H4 (cell line): ENCODE measurements around the gene OR52R1. TPM values are rescaled to one million over a fixed set of nuclear protein-coding genes. Genes with fewer than 3 reads are reported as not detected.

Experiments used
- total RNA-seq: library from RNA; depleted of rRNA; stranded (reverse); fragments of >200 nt; shearing (Covaris generic); gene quantifications from 2 replicates; pipeline ENCODE4 v1.2.3, GENCODE V29; 2014; rRNA removed

Gene OR52R1
- total RNA-seq, 1 experiment from 2014 or later = not detected

Other genes starting within 250 kb of the OR52R1 start
- gene OR52I2, start 222.6 kb downstream of the OR52R1 start, total RNA-seq = not detected in 2 replicates
- gene OR52I1, start 210.3 kb downstream of the OR52R1 start, total RNA-seq = not detected in 2 replicates
- gene TRIM68, start 196.1 kb downstream of the OR52R1 start, total RNA-seq = 16.6 and 25.6 TPM in 2 replicates
- gene OR51D1, start 166.9 kb downstream of the OR52R1 start, total RNA-seq = not detected in 2 replicates
- gene OR51E1, start 160.4 kb downstream of the OR52R1 start, total RNA-seq = not detected in 2 replicates
- 0.37 and 1.2 TPM in 2 replicates for gene OR51E2, start 106.5 kb downstream of the OR52R1 start, total RNA-seq
- not detected in 2 replicates for gene MMP26, start 99.6 kb downstream of the OR52R1 start, total RNA-seq
- gene OR51F1, start 34.4 kb downstream of the OR52R1 start, total RNA-seq = not detected in 2 replicates
- not detected in 2 replicates for gene OR51F2, start 16.9 kb upstream of the OR52R1 start, total RNA-seq
- gene OR51S1, start 44.8 kb upstream of the OR52R1 start, total RNA-seq = not detected in 2 replicates
- gene OR51T1, start 77.5 kb upstream of the OR52R1 start, total RNA-seq = not detected in 2 replicates
- not detected in 2 replicates for gene OR51A7, start 99.4 kb upstream of the OR52R1 start, total RNA-seq
- gene OR51G2, start 115.0 kb upstream of the OR52R1 start, total RNA-seq = not detected in 2 replicates
- gene OR51G1, start 120.0 kb upstream of the OR52R1 start, total RNA-seq = not detected in 2 replicates
- not detected in 2 replicates for gene OR51A4, start 143.2 kb upstream of the OR52R1 start, total RNA-seq
- not detected in 2 replicates for gene OR51A2, start 151.3 kb upstream of the OR52R1 start, total RNA-seq
- not detected in 2 replicates for gene OR51L1, start 190.5 kb upstream of the OR52R1 start, total RNA-seq
- not detected in 2 replicates for gene OR52J3, start 242.1 kb upstream of the OR52R1 start, total RNA-seq